Measurements from ENCODE around the gene PVALEF. TPM values are rescaled to one million over a fixed set of nuclear protein-coding genes. Genes with fewer than 3 reads are reported as not detected.

The PVALEF gene
- total and polyA plus RNA-seq, 2 donors (not counting 3 experiments of a cell fraction or from before 2014, with no cell fraction given) = not detected

GRCh38 chr17:81124377-81124776, 40.9 kb upstream of the PVALEF start:
- Histone ChIP-seq H4K20me1 (replicated peaks; ENCODE audit: control insufficient read depth, extremely low read depth, insufficient read depth, low read length) (no peaks in the 10 kb centered on the region), H3K36me3 (ENCODE audit: control insufficient read depth in 2 of 2, extremely low read depth in 1 of 2, insufficient read depth in 2 of 2, low read length in 2 of 2) (no peaks in the 10 kb centered on the region), H3K4me1 (ENCODE audit: control insufficient read depth, extremely low read depth, insufficient read depth, low read length) (no peaks in the 10 kb centered on the region), H3K9ac (replicated peaks; ENCODE audit: extremely low read depth, insufficient read depth, low read length) (no peak overlapping the region), H3K4me2 (ENCODE audit: insufficient read depth, low read length) (no peak overlapping the region), H2AFZ (ENCODE audit: low read depth, low read length) (no peak overlapping the region), H3K9me3 (replicated peaks; ENCODE audit: control insufficient read depth, insufficient read depth, low read length) (no peaks in the 10 kb centered on the region), H3K27ac (ENCODE audit: insufficient read depth, low read depth, low read length) (no peak overlapping the region), H3K4me3 (replicated peaks in 1 of 3; ENCODE audit: insufficient read depth in 1 of 3, low read depth in 1 of 3, low read length in 3 of 3) (no peak overlapping the region), H3K27me3 (ENCODE audit: control insufficient read depth in 2 of 2, insufficient read depth in 2 of 2, low read length in 2 of 2) (peaks cover 9 to 15% of the 10 kb centered on the region in 2 experiments), H3K79me2 (ENCODE audit: control insufficient read depth, insufficient read depth, low read length) (no peaks in the 10 kb centered on the region), H3K9me1 (replicated peaks; ENCODE audit: control insufficient read depth, extremely low read depth, insufficient read depth, low read length) (no peaks in the 10 kb centered on the region)
- no peak for TF ChIP-seq POLR2AphosphoS5 (IDR thresholded peaks at IDR 0.05; ENCODE audit: insufficient read depth, low read depth, low read length)
- no peak for TF ChIP-seq MYC (IDR thresholded peaks at IDR 0.05; ENCODE audit: low read depth, low read length)
- TF ChIP-seq JUN (IDR thresholded peaks at IDR 0.05; ENCODE audit: borderline replicate concordance, insufficient read depth, insufficient read length, low read depth) = no peak
- TF ChIP-seq EZH2 (IDR thresholded peaks at IDR 0.05; ENCODE audit: borderline replicate concordance, low read depth, low read length, severe bottlenecking) = no peak
- TF ChIP-seq POLR2A (IDR thresholded peaks at IDR 0.05; ENCODE audit: low read depth, low read length) = no peak
- TF ChIP-seq FOS (IDR thresholded peaks at IDR 0.05; ENCODE audit: borderline replicate concordance, insufficient read depth, low read length) = no peak
- TF ChIP-seq, protein P1, sequence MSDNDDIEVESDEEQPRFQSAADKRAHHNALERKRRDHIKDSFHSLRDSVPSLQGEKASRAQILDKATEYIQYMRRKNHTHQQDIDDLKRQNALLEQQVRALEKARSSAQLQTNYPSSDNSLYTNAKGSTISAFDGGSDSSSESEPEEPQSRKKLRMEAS (IDR thresholded peaks at IDR 0.05; ENCODE audit: insufficient read depth, insufficient read length) = no peak
- TF ChIP-seq GATA2 (IDR thresholded peaks at IDR 0.05; ENCODE audit: insufficient read depth, insufficient read length, low read depth, low read length) = no peak
- TF ChIP-seq, protein P2, sequence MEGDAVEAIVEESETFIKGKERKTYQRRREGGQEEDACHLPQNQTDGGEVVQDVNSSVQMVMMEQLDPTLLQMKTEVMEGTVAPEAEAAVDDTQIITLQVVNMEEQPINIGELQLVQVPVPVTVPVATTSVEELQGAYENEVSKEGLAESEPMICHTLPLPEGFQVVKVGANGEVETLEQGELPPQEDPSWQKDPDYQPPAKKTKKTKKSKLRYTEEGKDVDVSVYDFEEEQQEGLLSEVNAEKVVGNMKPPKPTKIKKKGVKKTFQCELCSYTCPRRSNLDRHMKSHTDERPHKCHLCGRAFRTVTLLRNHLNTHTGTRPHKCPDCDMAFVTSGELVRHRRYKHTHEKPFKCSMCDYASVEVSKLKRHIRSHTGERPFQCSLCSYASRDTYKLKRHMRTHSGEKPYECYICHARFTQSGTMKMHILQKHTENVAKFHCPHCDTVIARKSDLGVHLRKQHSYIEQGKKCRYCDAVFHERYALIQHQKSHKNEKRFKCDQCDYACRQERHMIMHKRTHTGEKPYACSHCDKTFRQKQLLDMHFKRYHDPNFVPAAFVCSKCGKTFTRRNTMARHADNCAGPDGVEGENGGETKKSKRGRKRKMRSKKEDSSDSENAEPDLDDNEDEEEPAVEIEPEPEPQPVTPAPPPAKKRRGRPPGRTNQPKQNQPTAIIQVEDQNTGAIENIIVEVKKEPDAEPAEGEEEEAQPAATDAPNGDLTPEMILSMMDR (IDR thresholded peaks at IDR 0.05; ENCODE audit: extremely low read depth in 1 of 2, insufficient read depth in 1 of 2, low read depth in 1 of 2, low read length in 2 of 2) = no peak
- DNase-seq (ENCODE audit: low read depth, low spot score) (no peak), FAIRE-seq (no peak)
- dilution Hi-C loops (cut with MboI; ENCODE audit: extremely low pct_ligation_motif_present, low sequenced_read_pairs) (no loop called here), intact Hi-C loops (cut with micrococcal nuclease) (no loop called here)
- ChIA-PET CTCF (no interaction called here), POLR2A (no interaction called here)
- no TSS peak for BruUV-seq (replicated peaks)
